ENCODE data around the gene TOB2.

DNA sequence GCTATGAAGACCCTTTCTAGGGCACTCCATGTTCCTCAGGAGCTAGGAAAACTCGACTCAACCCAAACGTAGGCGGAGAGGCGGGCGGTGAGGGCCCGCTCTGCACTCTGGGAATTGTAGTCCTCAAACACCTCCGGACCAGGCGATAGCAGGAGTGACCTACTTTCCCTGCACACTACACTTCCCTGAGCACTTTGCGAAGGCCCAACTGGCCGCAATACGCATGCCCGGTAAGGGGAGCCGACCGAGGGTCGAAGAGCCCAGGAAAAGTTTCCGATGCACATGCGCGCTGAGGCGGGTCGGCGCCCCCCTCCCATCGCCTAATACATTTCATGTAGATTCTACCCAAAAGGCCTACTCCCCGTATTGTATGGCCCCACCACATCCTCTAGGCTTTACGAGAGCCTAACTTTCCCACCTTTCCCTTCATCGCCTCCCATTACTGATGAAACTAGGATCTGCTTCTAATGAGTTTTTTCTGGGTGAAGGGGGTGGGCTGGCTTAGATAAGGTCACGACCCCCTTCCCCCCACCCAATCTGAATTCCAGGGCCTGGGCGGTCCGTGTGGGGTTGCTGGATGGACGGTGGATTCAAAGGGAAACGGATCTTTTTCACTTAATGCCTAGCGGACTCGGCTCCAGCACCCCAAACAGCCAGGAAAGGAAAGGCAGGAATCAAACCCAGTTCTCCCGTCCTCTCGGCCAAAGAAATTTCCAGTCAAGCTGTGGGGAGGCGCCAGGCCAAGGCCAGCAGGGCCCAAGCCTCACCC, 2.1 kb downstream of the TOB2 start:
- TF ChIP-seq CTCF (conservative IDR thresholded peaks at IDR 0.05 in 1 of 2, IDR thresholded peaks at IDR 0.05 in 1 of 2; ENCODE audit: extremely low read depth in 1 of 2, insufficient read depth in 1 of 2, low read depth in 1 of 2, low read length in 2 of 2) (no peak), EZH2 (IDR thresholded peaks at IDR 0.05; ENCODE audit: borderline replicate concordance, low read length) (no peak)

Measured in mammary epithelial cell (primary cell).